HG03108 (cell line): ENCODE results near the gene GPR34.

Source experiments
- ATAC-seq: cut with Tn5 transposase; IDR thresholded peaks from one replicate; pipeline ENCODE4 v1.9.1; 2021; ENCODE audit warnings: moderate library complexity; ENCODE audit not compliant: unreplicated experiment

GPR34 gene

DNA sequence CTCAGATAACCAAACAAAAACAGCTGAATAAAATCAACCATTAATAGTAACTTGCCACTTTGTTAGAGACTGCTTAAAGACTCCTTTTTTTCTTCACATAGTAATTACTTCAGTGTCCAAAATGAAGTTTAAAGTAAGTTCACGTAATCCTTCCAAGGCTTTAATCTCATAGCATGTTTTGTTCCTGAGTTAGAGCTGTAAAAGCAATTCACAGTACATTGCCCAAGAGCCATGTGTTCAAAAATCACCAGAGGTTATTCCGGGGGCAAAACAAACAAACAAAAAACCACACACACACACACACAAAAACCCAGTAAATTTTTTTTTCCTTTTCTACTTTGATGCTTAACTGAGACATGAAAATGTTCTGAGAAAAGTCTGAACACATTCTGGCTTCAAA, 41.3 kb downstream of the GPR34 start:
- ATAC-seq: no peak

DNA sequence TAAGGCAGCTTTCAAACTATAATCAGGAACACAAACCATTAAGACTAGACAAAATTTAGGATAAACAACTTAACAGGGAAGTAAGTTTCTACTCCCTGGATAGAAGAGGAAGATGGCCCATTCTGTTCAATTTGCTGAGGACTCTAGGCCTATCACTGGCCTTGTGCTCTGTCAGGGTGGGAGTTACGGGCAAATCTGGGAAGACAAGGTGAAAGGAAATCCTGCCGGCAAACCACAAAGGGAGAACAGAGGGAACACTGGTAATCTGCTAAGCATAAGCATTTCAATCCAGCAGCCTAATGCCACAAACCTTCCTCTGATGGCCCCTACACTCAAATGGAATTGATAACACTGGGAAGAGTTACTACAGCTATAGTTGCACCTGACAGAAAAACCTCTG, 43.5 kb downstream of the GPR34 start:
- no peak for ATAC-seq

DNA sequence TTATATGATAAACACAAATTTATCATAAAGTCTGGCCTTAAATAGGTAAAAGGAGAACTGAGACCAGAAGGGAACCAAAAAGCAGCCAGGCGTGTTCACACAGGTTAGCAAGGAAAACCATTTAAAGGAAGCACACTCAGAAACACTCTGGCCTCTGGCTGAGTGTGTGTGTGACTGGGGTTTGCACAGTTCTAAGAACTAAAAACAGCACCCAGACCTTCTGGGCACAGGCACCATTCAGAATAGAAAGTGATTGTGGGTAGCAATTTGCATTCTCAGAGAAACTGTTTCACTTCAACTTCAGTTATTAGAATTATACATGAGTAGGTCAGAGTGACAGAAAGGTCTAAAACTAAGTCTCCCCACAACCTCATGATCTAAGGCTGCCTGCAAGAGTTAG, 45.2 kb downstream of the GPR34 start:
- ATAC-seq: peak; percentile 97

DNA sequence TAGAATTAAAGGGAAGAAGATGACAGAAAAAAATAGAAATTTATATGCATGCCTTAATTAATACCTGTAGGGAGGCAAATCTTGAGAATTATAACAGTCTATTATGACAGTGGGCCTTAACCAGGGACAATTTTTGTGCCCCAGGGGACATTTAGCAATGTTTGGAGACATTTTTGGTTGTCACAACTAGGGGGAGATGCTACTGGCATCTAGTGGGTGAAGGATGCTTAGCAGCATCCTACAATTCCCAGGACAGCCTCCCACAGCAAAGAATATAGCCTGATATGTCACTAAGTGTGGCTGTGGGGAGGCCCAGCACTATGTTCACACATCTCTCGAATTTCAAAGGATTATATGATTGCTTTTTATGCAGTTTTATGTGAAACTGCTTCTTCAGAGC, 45.8 kb downstream of the GPR34 start:
- ATAC-seq: no peak

DNA sequence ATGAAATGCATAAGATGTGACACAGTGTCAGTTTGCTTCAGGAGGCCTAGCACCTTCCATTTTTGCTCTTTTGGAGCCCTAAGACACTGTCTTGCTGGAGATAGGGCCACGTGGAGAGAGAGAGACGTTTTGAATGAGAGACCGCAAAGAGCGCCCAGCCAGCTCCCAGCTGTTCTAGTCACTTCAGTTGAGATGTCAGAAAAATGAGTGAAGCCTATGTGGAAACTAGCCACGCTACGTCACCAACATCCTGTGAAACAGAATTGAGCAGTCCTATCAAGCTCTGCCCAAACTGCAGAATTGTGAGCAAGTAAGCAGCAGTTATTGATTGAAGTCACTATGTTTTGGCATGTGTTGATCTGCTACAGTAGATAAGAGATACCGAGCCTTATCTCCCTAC, 48.3 kb downstream of the GPR34 start:
- ATAC-seq: no peak

DNA sequence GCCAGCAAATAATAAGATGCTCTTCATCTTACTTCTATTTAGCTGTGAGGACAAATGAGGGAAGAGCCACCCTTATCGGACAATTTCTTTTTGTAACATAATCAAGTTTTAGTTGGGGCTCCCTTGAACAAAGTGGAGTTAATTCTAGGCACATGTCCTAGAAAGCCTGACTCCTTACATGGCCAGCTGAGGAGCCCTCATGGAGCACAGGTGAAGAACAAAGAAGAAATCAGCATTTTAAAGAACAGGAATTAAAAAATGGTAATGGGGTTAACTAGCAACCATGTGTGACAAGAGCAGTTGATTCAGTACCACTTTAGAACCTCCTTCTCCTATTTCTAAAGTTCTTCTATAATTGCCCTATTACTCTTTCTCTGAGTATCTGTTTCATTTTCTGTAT, 51.1 kb downstream of the GPR34 start:
- no peak for ATAC-seq
